ENCODE data around the gene ATP4A. TPM values are rescaled to one million over a fixed set of nuclear protein-coding genes. Genes with fewer than 3 reads are reported as not detected.

ATP4A gene
- polyA plus RNA-seq, 1 donor from 2014 or later, result not detected

DNA sequence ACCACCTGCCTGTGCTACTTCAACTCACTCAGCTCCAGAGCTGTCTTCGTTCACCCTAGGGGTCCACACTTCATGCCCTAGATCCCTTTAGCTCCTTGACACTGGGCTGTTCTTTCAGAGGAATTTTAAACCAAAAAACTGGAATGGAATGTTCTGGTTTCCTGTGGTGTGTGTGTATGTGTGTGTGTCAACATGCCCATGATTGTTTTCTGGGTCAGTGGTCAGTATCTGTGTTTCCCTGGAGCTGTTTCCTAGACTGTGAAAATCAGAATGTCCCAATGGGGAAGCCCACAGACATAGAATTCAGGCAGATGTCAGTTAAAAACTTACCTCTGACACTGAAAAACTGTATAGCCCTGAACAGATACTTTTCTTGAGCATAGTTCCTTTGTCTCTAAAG lies 23.9 kb upstream of the ATP4A start:
- H3K36me3 ChIP-seq (ENCODE audit: insufficient read depth, low read length), result no peaks in the 10 kb centered on the region
- H3F3A ChIP-seq (ENCODE audit: insufficient read depth, low read length, poor library complexity, severe bottlenecking), result no peaks in the 10 kb centered on the region
- H3K79me2 ChIP-seq (replicated peaks; ENCODE audit: insufficient read depth, low read length), result no peaks in the 10 kb centered on the region
- no peaks in the 10 kb centered on the region for H3K27me3 ChIP-seq (ENCODE audit: insufficient read depth, low read depth, low read length)
- H4K20me1 ChIP-seq (ENCODE audit: insufficient read depth), result no peaks in the 10 kb centered on the region
- no peak overlapping the region for H3K4me2 ChIP-seq (ENCODE audit: low read length)
- no peak overlapping the region for H3K4me3 ChIP-seq (ENCODE audit: low read length)
- TF ChIP-seq, protein P1, sequence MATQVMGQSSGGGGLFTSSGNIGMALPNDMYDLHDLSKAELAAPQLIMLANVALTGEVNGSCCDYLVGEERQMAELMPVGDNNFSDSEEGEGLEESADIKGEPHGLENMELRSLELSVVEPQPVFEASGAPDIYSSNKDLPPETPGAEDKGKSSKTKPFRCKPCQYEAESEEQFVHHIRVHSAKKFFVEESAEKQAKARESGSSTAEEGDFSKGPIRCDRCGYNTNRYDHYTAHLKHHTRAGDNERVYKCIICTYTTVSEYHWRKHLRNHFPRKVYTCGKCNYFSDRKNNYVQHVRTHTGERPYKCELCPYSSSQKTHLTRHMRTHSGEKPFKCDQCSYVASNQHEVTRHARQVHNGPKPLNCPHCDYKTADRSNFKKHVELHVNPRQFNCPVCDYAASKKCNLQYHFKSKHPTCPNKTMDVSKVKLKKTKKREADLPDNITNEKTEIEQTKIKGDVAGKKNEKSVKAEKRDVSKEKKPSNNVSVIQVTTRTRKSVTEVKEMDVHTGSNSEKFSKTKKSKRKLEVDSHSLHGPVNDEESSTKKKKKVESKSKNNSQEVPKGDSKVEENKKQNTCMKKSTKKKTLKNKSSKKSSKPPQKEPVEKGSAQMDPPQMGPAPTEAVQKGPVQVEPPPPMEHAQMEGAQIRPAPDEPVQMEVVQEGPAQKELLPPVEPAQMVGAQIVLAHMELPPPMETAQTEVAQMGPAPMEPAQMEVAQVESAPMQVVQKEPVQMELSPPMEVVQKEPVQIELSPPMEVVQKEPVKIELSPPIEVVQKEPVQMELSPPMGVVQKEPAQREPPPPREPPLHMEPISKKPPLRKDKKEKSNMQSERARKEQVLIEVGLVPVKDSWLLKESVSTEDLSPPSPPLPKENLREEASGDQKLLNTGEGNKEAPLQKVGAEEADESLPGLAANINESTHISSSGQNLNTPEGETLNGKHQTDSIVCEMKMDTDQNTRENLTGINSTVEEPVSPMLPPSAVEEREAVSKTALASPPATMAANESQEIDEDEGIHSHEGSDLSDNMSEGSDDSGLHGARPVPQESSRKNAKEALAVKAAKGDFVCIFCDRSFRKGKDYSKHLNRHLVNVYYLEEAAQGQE (IDR thresholded peaks at IDR 0.05; ENCODE audit: borderline replicate concordance), result no peak
- TF ChIP-seq EP300 (conservative IDR thresholded peaks at IDR 0.05; ENCODE audit: poor library complexity, severe bottlenecking) (no peak), TAF1 (IDR thresholded peaks at IDR 0.05; ENCODE audit: low read depth) (no peak), POLR2AphosphoS5 (IDR thresholded peaks at IDR 0.05) (no peak), RAD21 (conservative IDR thresholded peaks at IDR 0.05) (no peak)
- no peak overlapping the region for H2AFZ ChIP-seq (ENCODE audit: low read depth, low read length)
- no peaks in the 10 kb centered on the region for H3K9me3 ChIP-seq (ENCODE audit: low read length)
- no peak overlapping the region for H3K27ac ChIP-seq (ENCODE audit: low read length)
- no peak overlapping the region for H3K9ac ChIP-seq (ENCODE audit: low read length)
- no peaks in the 10 kb centered on the region for H3K9me2 ChIP-seq (ENCODE audit: insufficient read depth, low read length)

DNA sequence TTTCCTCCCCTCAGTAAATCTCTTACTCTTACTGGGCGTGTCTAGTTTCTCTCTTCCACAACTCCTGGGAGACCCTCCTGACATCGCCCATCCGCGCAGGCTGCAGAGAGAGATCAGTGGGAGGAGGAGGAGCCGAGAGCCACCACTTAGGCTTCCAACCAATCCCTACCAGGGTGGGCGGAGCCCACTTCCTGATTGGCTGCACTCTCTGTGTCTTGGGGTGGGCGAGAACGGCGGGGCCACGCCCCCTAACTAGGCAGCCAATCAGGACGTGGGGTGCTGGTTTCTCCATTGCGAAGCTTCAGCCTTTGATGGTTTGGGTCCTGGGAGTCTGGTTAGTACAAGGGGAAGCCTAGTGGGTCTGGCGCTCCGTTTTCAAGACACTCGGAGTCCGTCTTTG lies 22.4 kb upstream of the ATP4A start, which contains the start of gene PMIS2:
TSS of gene PMIS2 (plus strand) at position 326 of the 400 bp plus-strand sequence. CDS start 87 bp downstream, outside the sequence.
- Histone ChIP-seq H3F3A (ENCODE audit: insufficient read depth, low read length, poor library complexity, severe bottlenecking) (no peaks in the 10 kb centered on the region), H3K4me2 (ENCODE audit: low read length) (no peak within 1 kb of the TSS), H3K9me2 (ENCODE audit: insufficient read depth, low read length) (no peaks in the 10 kb centered on the region), H3K27me3 (ENCODE audit: insufficient read depth, low read depth, low read length) (no peaks in the 10 kb centered on the region), H3K36me3 (ENCODE audit: insufficient read depth, low read length) (no peaks in the 10 kb centered on the region), H3K9me3 (ENCODE audit: low read length) (no peaks in the 10 kb centered on the region), H3K27ac (ENCODE audit: low read length) (no peak within 1 kb of the TSS), H3K79me2 (replicated peaks; ENCODE audit: insufficient read depth, low read length) (no peaks in the 10 kb centered on the region), H3K4me3 (ENCODE audit: low read length) (no peak within 1 kb of the TSS), H4K20me1 (ENCODE audit: insufficient read depth) (no peaks in the 10 kb centered on the region), H3K9ac (ENCODE audit: low read length) (no peak within 1 kb of the TSS), H2AFZ (ENCODE audit: low read depth, low read length) (no peak within 1 kb of the TSS)
- no peak for TF ChIP-seq RAD21 (conservative IDR thresholded peaks at IDR 0.05)
- no peak for TF ChIP-seq MXI1 (conservative IDR thresholded peaks at IDR 0.05; ENCODE audit: poor library complexity, severe bottlenecking)
- no peak for TF ChIP-seq EZH2 (IDR thresholded peaks at IDR 0.05; ENCODE audit: borderline replicate concordance, insufficient read depth, low read length, poor library complexity, severe bottlenecking)

DNA sequence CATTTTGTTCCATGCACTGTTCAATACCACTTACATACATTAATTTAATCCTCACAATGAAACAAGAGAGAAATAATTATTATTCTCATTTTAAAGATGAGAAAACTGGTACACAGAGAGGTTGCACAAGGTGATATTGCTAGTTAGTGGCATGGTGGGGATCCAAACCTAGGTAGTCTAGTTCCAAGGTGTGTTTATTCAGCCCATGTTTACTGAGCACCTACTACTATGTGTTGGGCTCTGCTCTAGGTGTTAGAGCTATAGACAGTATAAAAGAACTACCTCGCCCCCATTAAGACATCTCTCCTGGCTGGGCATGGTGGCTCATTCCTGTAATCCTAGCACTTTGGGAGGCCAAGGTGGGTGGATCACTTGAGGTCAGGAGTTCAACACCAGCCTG lies 19.3 kb upstream of the ATP4A start:
- H3K9me2 ChIP-seq (ENCODE audit: insufficient read depth, low read length), result no peaks in the 10 kb centered on the region
- H3K27me3 ChIP-seq (ENCODE audit: insufficient read depth, low read depth, low read length), result no peaks in the 10 kb centered on the region
- no peak overlapping the region for H2AFZ ChIP-seq (ENCODE audit: low read depth, low read length)
- H3K4me3 ChIP-seq (ENCODE audit: low read length), result no peak overlapping the region
- H3K9me3 ChIP-seq (ENCODE audit: low read length), result no peaks in the 10 kb centered on the region
- no peaks in the 10 kb centered on the region for H3K79me2 ChIP-seq (replicated peaks; ENCODE audit: insufficient read depth, low read length)
- TF ChIP-seq, protein P1 (IDR thresholded peaks at IDR 0.05; ENCODE audit: borderline replicate concordance), result no peak
- TF ChIP-seq POLR2AphosphoS5 (IDR thresholded peaks at IDR 0.05), result no peak
- TF ChIP-seq TAF1 (IDR thresholded peaks at IDR 0.05; ENCODE audit: low read depth), result no peak
- TF ChIP-seq RAD21 (conservative IDR thresholded peaks at IDR 0.05), result no peak
- no peak for TF ChIP-seq SMC3 (conservative IDR thresholded peaks at IDR 0.05; ENCODE audit: poor library complexity)
- TF ChIP-seq MXI1 (conservative IDR thresholded peaks at IDR 0.05; ENCODE audit: poor library complexity, severe bottlenecking), result no peak
- TF ChIP-seq, protein P2, sequence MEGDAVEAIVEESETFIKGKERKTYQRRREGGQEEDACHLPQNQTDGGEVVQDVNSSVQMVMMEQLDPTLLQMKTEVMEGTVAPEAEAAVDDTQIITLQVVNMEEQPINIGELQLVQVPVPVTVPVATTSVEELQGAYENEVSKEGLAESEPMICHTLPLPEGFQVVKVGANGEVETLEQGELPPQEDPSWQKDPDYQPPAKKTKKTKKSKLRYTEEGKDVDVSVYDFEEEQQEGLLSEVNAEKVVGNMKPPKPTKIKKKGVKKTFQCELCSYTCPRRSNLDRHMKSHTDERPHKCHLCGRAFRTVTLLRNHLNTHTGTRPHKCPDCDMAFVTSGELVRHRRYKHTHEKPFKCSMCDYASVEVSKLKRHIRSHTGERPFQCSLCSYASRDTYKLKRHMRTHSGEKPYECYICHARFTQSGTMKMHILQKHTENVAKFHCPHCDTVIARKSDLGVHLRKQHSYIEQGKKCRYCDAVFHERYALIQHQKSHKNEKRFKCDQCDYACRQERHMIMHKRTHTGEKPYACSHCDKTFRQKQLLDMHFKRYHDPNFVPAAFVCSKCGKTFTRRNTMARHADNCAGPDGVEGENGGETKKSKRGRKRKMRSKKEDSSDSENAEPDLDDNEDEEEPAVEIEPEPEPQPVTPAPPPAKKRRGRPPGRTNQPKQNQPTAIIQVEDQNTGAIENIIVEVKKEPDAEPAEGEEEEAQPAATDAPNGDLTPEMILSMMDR (IDR thresholded peaks at IDR 0.05; ENCODE audit: poor library complexity, severe bottlenecking), result no peak
- no peak for TF ChIP-seq EZH2 (IDR thresholded peaks at IDR 0.05; ENCODE audit: borderline replicate concordance, insufficient read depth, low read length, poor library complexity, severe bottlenecking)
- TF ChIP-seq EP300 (conservative IDR thresholded peaks at IDR 0.05; ENCODE audit: poor library complexity, severe bottlenecking), result no peak
- H3K4me2 ChIP-seq (ENCODE audit: low read length), result no peak overlapping the region
- H3K36me3 ChIP-seq (ENCODE audit: insufficient read depth, low read length), result no peaks in the 10 kb centered on the region
- no peak overlapping the region for H3K27ac ChIP-seq (ENCODE audit: low read length)
- H3K9ac ChIP-seq (ENCODE audit: low read length), result no peak overlapping the region
- H3F3A ChIP-seq (ENCODE audit: insufficient read depth, low read length, poor library complexity, severe bottlenecking), result no peaks in the 10 kb centered on the region
- H4K20me1 ChIP-seq (ENCODE audit: insufficient read depth), result no peaks in the 10 kb centered on the region
